Fibroblast of peridontal ligament (primary cell): Measurements from ENCODE around the gene WDHD1.
"Not testable (repeated sequence)": the region's sequence is repeated elsewhere in the genome, so short reads cannot be mapped to it uniquely, and the experiment has no call there.

Source experiments
- DNase-seq: peaks from one replicate; pipeline ENCODE4 v3.0.0-alpha.2; 2010; ENCODE audit errors: extremely low read depth

Gene WDHD1

DNA sequence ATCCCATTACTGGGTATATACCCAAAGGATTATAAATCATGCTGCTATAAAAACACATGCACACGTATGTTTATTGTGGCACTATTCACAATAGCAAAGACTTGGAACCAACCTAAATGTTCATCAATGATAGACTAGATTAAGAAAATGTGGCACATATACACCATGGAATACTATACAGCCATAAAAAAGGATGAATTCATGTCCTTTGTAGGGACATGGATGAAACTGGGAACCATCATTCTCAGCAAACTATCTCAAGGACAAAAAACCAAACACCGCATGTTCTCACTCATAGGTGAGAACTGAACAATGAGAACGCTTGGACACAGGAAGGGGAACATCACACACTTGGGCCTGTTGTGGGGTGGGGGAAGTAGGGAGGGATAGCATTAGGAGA, 73.3 kb downstream of the WDHD1 start:
- DNase-seq, result not testable (repeated sequence)

DNA sequence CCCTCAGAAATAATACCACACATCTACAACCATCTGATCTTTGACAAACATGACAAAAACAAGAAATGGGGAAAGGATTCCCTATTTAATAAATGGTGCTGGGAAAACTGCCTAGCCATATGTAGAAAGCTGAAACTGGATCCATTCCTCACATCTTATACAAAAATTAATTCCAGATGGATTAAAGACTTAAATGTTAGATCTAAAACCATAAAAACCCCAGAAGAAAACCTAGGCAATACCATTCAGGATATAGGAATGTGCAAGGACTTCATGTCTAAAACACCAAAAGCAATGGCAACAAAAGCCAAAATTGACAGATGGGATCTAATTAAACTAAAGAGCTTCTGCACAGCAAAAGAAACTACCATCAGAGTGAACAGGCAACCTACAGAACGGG, 74.1 kb downstream of the WDHD1 start:
- DNase-seq, result not testable (repeated sequence)

DNA sequence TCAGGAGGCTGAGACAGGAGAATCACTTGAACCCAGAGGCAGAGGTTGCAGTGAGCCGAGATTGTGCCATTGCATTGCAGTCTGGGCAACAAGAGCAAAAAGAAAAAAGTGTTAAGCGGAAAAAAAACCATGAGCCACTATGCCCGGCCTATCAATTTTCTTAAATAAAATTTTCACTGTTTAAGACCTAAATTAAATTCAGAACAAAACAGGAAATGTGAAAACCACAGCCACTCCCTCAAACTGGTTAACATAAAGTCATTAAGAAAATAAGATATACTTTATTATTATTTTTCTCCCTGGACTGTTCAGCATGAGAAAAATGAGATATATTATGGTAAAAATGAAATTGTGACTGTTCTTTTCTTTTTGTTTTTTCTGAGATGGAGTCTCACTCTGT, 79.7 kb downstream of the WDHD1 start:
- DNase-seq, result no peak

DNA sequence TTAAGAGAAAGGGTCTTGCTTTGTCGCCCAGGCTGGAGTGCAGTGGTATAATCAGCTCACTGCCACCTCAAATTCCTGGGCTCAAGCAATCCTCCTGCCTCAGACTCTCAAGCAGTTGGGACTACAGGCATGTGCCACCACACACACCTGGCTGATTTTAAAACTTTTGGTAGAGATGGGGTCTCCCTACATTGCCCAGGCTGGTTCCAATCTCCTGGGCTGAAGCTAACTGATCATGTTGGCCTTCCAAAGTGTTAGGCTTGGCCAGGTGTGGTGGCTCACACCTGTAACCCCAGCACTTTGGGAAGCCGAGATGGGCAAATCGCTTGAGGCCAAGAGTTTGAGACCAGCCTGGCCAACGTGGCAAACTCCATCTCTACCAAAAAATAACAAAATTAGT, 80.4 kb downstream of the WDHD1 start:
- no peak for DNase-seq

DNA sequence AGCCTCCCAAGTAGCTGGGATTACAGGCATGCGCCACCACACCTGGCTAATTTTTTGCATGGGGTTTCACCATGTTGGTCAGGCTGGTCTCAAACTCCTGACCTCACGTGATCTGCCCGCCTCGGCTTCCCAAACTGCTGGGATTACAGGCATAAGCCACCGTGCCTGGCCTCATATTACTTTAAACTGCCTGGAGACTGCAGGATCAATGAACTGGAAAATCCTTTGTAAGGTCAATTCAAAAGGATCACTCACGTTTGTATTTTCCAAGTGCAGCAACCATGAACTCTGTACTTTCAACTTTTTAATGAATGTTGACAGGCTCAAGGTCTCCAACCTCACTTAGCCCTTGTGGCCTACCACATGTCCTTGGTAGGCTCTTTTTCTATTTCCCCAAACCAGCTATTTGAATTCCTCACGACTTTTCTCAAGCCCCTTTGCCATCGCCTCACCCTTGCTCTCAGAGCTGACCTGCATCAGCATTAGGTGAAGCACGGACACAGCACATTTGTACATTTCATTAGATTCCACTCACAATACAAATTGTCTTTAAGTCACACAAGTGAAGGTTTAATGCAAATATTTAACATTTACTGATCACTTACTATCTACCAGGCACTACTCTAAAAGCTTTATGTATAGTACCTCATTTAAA, 82.0 kb downstream of the WDHD1 start:
- no peak for DNase-seq

DNA sequence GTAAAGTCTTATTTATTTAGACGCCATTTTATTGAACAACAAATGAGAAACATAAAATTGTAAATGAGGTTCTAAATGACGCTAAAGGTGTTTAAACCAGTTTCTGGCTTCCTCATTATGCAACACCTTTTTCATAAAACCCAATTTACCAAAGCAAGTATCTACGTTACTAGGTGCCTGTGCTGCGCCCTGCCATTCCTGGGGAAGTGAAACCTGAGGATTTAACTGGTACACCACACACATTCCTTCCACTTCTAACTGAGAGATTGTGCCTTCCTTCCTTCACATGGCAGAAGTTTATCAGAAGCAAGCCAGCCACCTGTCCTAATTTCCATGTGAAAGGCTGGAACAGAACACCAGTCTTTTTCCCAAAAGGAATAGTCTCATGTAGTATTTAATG, 84.0 kb downstream of the WDHD1 start:
- DNase-seq, result no peak

DNA sequence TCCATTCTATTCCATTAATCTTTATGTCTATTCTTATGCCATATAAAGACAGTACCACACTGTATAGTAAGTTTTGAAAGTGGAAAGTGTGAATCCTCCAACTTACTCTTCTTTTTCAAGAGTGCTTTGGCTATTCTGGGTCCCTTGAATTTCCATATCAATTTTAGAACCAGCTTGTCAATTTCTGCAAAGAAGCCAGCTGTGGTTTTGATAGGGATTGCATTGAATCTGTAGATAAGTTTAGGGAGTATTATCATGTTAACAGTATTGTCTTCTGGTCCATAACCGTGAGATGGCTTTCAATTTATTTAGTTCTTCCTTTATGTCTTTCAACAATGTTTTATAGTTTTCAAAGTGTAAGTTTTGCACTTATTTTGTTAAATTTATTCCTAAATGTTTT, 90.1 kb downstream of the WDHD1 start:
- DNase-seq, result no peak

DNA sequence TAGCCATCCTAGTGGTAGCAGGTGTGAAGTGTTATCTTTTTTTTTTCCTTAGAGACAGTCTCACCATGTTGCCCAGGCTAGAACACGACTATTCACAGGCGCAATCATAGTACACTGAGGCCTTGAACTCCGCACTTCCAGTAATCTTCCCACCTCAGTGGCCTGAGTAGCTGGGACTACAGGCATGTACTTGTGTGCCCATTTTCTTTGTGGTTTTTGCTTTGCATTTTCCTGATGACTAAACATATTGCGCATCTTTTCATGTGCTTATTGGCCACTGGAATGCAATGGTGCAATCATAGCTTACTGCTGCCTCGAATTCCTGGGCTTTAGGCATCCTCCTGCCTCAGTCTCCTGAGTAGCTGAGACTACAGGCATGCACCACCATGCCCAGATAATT, 90.9 kb downstream of the WDHD1 start:
- peak; percentile 50 for DNase-seq

DNA sequence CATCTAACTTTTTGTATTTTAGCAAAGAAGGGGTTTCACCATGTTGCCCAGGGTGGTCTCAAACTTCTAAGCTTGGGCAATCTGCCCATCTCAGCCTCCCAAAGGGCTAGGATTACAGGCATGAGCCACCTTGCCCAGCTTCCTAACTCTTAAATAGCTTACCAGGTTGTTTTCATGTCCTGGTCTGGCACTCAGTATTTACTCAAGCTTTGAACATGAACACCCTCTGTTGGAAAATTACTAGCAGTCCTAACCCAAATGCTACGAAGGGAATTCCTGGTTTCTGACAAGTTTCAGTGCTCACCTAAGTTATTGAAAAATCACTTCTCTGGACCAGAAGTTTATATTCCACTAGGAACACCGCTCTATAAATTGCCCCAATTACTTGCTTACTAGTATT, 91.8 kb downstream of the WDHD1 start:
- DNase-seq, result no peak

DNA sequence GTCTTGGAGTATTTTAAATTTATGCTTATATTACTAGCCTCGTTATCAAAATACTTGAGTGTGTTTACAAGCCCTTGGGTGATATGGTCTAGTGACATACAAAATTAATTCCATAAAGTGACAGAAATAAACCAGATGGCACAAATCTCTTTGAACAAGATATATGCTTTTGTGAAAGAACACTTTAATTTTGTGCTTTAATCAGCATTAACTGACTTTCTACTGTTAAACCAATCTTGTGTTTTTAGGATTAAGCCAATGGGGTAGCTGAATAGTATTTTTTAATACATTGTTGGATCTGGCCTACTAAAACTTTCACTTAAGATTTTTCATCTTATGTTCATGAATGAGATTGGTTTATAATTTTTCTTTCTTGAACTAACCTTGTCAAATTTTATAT, 93.9 kb downstream of the WDHD1 start:
- DNase-seq, result no peak

DNA sequence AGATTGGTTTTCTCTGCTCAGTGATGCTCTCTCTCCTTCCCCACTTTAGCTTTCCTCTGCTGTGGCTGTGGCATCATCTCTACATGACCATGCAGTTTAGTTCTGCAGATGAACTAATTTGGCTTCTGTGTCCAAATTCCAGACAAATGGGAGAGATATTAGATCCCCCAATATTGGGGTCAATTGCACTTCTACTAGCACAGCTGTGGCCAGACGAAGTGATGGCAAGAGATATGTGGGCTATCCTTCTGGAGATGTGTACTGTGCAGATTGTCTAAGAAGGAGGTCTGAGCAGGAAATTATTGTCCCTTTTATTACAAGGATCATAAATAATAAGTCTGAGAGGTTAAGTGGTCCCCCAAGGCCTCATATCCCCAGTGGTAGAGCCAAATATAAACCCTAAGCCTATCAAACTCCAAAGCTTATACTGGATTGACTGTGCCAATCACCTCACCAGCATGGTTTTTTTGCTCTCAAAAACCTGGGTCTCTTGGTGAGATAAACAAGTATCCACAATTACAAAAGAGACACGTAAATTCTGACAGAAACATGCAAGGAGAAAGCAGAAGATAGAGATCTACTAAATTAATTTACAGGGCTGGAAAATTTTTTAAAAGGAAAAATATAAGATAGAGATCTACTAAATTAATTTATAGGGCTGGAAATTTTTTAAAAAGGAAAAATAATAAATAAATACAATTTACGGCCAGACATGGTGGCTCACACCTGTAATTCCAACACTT, 95.1 kb downstream of the WDHD1 start:
- DNase-seq, result no peak

DNA sequence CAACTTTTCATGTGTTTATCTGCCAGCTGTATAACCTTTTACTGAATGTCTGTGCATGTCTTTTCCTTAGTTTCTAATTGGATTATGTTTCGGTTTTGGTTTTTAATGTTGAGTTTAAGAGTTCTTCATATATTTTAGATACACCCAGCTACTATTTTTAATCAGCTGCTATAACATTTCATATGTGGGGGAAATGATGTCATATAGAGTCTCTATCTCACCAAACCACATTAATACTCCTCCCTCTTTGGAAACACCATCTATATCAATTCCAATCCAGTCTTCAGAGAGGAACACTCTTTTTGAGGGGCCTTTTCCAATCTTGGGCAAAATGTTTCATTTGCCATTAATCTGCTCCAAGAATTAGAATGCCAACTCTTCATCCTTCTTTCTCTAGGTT, 95.8 kb downstream of the WDHD1 start:
- no peak for DNase-seq

DNA sequence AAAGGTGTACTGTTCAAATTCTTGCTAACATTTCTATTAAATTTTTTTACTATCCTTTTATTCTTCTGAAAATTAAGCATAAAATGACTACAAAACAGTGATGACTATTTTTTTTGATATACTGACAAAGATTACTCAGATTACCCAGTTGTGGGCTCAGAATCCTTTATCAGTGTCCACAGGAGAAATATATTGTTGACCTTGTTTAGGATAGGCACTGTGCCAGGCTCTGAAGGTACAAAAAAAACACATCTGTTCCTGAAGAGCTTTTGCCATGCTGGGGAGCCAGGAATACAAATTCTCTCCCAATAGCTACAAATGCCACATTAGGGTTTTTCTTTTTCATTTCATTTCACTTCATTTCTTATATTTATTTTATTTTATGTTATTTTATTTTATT, 97.3 kb downstream of the WDHD1 start:
- no peak for DNase-seq

DNA sequence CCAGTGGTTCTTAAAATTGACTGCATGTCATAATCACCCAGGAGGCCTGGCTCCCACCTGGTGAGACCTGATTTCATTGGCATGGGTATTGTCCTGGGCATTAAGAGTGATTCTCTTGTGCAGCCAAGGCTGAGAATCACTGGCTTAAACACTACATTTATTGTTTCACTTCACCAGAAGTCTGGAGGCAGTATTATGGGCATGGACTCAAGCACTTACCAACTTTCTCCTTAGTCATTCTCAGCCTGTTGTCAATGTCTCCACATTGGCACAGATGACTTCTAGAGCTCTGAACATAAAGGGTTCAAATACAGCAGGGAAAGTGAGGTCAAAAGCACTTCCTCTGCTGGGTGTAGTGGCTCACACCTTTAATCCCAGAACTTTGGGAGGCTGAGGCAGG, 98.7 kb downstream of the WDHD1 start:
- DNase-seq, result no peak

DNA sequence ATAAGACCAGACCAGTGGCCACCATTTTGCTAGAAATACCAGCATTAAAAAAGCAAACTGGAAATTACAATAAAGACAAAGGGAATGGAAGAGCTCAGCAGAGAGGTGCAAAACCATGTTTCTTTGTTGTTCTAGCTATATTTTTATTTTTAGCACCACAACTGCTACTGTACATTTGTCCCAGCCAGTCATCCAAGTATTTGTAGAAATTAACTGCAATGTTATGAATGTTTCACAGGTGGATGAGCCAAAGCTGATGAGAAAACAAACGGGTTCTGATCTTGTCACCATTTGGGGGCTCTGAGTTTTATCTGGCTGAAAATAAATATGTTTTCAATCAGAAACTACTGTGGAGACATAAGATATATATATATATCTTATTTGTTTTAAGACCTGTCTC, 99.3 kb downstream of the WDHD1 start:
- DNase-seq, result no peak

DNA sequence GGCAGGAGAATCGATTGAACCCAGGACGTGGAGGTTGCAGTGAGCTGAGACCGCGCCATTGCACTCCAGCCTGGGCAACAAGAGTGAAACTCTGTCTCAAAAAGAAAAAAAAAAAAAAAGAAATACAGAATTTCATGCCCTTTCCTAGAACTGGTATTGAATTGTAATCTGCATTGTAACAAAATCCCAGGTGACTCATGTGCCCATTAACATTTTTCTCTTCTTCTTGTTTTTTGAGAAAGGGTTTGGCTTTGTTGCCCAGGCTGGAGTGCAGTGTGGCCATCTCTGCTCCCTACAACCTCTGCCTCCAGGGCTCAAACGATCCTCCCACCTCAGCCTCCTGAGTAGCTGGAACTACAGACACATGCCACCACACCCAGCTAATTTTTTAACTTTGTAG, 100.3 kb downstream of the WDHD1 start:
- not testable (repeated sequence) for DNase-seq

DNA sequence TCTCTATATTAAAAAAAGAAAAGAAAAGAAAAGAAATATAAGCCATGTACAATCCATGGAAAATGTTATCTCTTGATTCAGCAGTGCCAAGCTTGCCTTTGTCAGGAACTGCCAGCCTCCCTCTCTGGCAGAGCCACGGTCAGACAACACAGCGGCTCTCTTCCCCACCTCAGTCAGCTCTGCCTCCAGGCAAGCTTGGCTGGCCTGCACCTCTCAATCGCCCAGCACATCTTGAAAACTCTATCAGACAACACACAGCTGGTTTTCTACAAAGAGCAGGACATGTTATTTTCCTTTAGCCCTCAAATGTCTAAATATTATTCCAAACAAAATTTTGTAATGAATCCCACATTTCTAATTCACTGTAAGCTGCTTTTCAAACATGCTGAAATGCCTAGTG, 104.3 kb downstream of the WDHD1 start:
- peak; percentile 43 for DNase-seq

DNA sequence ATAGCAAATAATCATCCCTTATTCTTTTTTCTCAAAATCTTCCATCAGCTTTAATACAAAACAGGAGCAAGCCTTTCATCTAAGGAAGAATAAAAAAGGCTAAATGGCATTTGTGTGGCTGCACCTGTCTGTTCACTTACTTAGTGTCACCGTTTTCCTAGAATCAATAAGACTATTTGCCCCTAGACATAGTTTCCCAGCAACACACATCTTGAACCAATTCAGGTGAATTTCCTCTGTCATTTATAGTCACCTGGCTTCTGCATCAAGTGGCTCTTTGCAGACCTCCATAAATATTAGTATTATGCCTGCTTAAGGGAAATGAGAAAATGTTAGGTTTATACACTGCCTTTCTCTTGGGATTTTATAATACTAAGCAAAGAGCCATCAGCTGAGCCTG, 106.8 kb downstream of the WDHD1 start:
- DNase-seq, result no peak

DNA sequence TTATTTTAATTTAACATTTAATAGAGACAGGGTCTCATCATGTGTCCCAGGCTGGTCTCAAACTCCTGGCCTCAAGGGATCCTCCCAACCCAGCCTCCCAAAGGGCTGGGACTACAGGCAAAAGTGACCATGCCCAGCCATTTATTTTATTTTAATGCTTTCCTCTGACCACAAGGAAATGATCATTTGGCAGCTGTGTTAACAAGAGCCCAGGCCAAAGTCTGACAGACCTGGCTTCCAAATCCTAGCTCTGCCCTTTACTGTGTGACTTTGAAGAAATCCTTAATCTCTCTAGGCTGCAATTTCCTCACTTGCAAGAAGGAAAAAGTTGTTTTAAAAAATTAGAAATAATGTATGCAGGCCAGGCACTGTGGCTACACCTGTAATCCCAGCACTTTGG, 107.6 kb downstream of the WDHD1 start:
- DNase-seq, result no peak

DNA sequence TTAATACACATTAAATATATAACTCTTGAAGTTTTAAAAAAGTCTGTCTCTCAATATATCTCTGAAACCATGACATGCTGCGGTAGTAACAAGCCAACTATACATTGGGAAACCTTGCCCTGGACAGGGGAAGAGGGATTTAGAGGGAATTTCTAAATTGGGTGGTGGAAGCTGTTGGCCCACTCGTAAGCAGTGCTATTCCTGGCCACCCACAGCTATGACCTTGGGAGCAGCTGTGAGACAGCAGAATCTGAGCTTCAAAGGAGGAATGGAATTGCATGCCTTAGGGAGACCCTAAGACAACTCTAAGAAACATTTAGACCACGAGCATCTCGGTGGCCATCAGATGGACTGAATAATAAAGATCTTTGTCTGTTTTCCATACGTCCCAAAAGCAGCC, 108.5 kb downstream of the WDHD1 start:
- DNase-seq, result no peak

DNA sequence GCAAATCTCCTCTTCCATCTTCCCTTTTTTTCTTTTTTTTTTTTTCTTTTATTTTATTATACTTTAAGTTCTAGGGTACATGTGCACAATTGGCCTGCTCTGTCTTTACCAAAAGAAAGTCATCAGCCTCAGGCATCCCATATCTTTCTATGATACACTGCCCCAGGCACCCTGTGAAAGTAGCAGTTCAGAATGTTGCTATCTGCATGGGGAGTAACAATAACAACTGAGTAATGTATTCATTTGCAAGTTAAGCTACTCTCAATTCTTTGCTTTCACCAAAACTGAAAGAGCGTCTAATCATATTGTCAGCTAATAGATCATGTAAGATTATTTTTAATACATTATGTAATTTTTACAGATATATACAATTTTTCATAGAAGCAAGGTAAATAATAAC, 110.8 kb downstream of the WDHD1 start:
- no peak for DNase-seq

DNA sequence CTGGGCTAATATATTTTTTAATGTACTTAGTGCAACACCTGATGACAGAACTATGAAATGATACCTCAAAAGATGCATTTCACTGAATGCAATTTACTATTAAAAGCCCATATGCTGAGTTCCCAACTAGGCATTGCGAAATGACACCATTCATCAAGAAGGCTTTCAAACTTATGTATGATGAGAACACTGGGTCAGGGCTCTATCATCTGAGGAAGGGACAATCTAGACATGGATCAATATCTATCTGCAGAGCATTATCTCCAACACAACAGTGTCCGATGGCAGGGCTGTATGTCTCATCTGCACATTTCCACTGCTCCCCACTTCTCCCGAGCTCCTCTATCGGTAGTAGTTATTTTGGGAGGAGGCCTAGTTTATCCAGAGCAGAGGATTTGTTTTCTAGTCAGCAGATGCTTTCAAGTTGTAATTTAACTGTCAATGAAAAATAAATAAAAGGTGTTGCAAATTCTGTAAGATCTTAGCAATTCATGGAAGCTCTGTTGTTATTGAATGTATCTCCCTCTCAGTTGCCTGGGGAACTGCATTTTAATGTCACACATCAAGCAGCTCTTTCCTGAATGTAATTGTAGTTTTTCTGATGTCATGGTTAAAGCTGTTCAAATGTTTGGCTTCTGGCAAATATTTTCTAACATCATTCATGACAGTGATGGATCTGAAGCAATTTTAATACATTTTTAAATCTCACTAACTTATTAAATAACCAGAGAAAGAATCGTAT, 116.9 kb downstream of the WDHD1 start:
- no peak for DNase-seq

DNA sequence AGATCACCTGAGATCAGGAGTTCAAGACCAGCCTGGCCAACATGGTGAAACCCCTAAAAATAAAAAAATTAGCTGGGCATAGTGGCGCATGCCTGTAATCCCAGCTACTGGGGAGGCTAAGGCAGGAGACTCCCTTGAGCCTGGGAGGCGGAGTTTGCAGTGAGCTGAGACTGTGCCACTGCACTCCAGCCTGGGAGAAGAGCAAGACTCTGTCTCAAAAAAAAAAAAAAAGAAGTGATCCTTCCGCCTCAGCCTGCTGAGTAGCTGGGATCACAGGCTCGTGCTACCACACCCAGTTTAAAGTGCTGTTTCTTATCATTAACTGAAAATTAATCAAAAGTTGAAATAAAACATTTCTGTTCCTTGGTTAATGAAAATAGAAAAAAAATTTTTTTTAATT, 117.9 kb downstream of the WDHD1 start:
- not testable (repeated sequence) for DNase-seq
